Measurements from ENCODE around the gene SFTA2. TPM values are rescaled to one million over a fixed set of nuclear protein-coding genes. Genes with fewer than 3 reads are reported as not detected.
"Not testable (repeated sequence)": the region's sequence is repeated elsewhere in the genome, so short reads cannot be mapped to it uniquely, and the experiment has no call there.

The SFTA2 gene
- total RNA-seq, 1 experiment from 2014 or later: not detected

GRCh38 chr6:30902196-30902595 lies 29.8 kb downstream of the SFTA2 start:
- not testable (repeated sequence) for DNase-seq

GRCh38 chr6:30901436-30901835 lies 30.5 kb downstream of the SFTA2 start:
- no peaks in the 10 kb centered on the region for H3K9me3 ChIP-seq
- no peak overlapping the region for H3K4me3 ChIP-seq
- no peaks in the 10 kb centered on the region for H3K27me3 ChIP-seq
- H3K36me3 ChIP-seq: no peaks in the 10 kb centered on the region
- no peak for DNase-seq

More at GRCh38 chr6:30902196-30902595, 29.8 kb downstream of the SFTA2 start:
- not testable (repeated sequence) for H3K27me3 ChIP-seq, H3K9me3 ChIP-seq, H3K36me3 ChIP-seq, H3K4me3 ChIP-seq

- Histone ChIP-seq H3K4me3 (no peak overlapping the region), H3K36me3 (no peaks in the 10 kb centered on the region), H3K27me3 (no peaks in the 10 kb centered on the region), H3K9me3 (no peaks in the 10 kb centered on the region)
- no peak for DNase-seq
These were observed 31.0 kb downstream of the SFTA2 start for GRCh38 chr6:30900863-30901417.

- H3K9me3 ChIP-seq: no peaks in the 10 kb centered on the region
- no peaks in the 10 kb centered on the region for H3K36me3 ChIP-seq
- no peaks in the 10 kb centered on the region for H3K27me3 ChIP-seq
- H3K4me3 ChIP-seq: no peak overlapping the region
- DNase-seq: no peak
These were observed 33.1 kb downstream of the SFTA2 start for GRCh38 chr6:30898750-30899360.

- no peaks in the 10 kb centered on the region for H3K27me3 ChIP-seq
- no peak overlapping the region for H3K4me3 ChIP-seq
- DNase-seq: no peak
- H3K9me3 ChIP-seq: no peaks in the 10 kb centered on the region
- H3K36me3 ChIP-seq: no peaks in the 10 kb centered on the region
These were observed 34.1 kb downstream of the SFTA2 start for GRCh38 chr6:30897882-30898281.

GRCh38 chr6:30896541-30896940 lies 35.4 kb downstream of the SFTA2 start:
- H3K36me3 ChIP-seq: no peaks in the 10 kb centered on the region
- no peaks in the 10 kb centered on the region for H3K9me3 ChIP-seq
- no peak for DNase-seq
- H3K4me3 ChIP-seq: no peak overlapping the region
- no peaks in the 10 kb centered on the region for H3K27me3 ChIP-seq

GRCh38 chr6:30895343-30895742 lies 36.6 kb downstream of the SFTA2 start:
- DNase-seq: no peak
- no peaks in the 10 kb centered on the region for H3K27me3 ChIP-seq
- no peaks in the 10 kb centered on the region for H3K9me3 ChIP-seq
- H3K36me3 ChIP-seq: no peaks in the 10 kb centered on the region
- no peak overlapping the region for H3K4me3 ChIP-seq

- H3K9me3 ChIP-seq: no peaks in the 10 kb centered on the region
- DNase-seq: no peak
- no peak overlapping the region for H3K4me3 ChIP-seq
- no peaks in the 10 kb centered on the region for H3K27me3 ChIP-seq
- H3K36me3 ChIP-seq: no peaks in the 10 kb centered on the region
These were observed 37.0 kb downstream of the SFTA2 start for GRCh38 chr6:30894935-30895334.

GRCh38 chr6:30894381-30894780 lies 37.6 kb downstream of the SFTA2 start:
- no peak for DNase-seq
- H3K9me3 ChIP-seq: no peaks in the 10 kb centered on the region
- H3K27me3 ChIP-seq: no peaks in the 10 kb centered on the region
- H3K36me3 ChIP-seq: no peaks in the 10 kb centered on the region
- H3K4me3 ChIP-seq: no peak overlapping the region

GRCh38 chr6:30893666-30894065 lies 38.3 kb downstream of the SFTA2 start:
- no peak for DNase-seq
- no peak overlapping the region for H3K4me3 ChIP-seq
- H3K27me3 ChIP-seq: no peaks in the 10 kb centered on the region
- no peaks in the 10 kb centered on the region for H3K36me3 ChIP-seq
- H3K9me3 ChIP-seq: no peaks in the 10 kb centered on the region

GRCh38 chr6:30893001-30893591 lies 38.9 kb downstream of the SFTA2 start:
- DNase-seq: no peak
- Histone ChIP-seq H3K36me3 (no peaks in the 10 kb centered on the region), H3K4me3 (no peak overlapping the region), H3K9me3 (no peaks in the 10 kb centered on the region), H3K27me3 (no peaks in the 10 kb centered on the region)

GRCh38 chr6:30891816-30892538 lies 40.0 kb downstream of the SFTA2 start:
- no peaks in the 10 kb centered on the region for H3K27me3 ChIP-seq
- H3K36me3 ChIP-seq: no peaks in the 10 kb centered on the region
- H3K4me3 ChIP-seq: no peak overlapping the region
- H3K9me3 ChIP-seq: no peaks in the 10 kb centered on the region
- DNase-seq: no peak

- no peaks in the 10 kb centered on the region for H3K9me3 ChIP-seq
- H3K27me3 ChIP-seq: no peaks in the 10 kb centered on the region
- no peaks in the 10 kb centered on the region for H3K36me3 ChIP-seq
- no peak for DNase-seq
- H3K4me3 ChIP-seq: no peak overlapping the region
These were observed 40.6 kb downstream of the SFTA2 start for GRCh38 chr6:30891450-30891723.

GRCh38 chr6:30890646-30891449 lies 41.1 kb downstream of the SFTA2 start:
- no peak for DNase-seq
- no peaks in the 10 kb centered on the region for H3K9me3 ChIP-seq
- H3K4me3 ChIP-seq: no peak overlapping the region
- no peaks in the 10 kb centered on the region for H3K36me3 ChIP-seq
- no peaks in the 10 kb centered on the region for H3K27me3 ChIP-seq

- no peaks in the 10 kb centered on the region for H3K9me3 ChIP-seq
- no peak overlapping the region for H3K4me3 ChIP-seq
- no peaks in the 10 kb centered on the region for H3K27me3 ChIP-seq
- no peak for DNase-seq
- no peaks in the 10 kb centered on the region for H3K36me3 ChIP-seq
These were observed 41.9 kb downstream of the SFTA2 start for GRCh38 chr6:30889921-30890645.

- no peaks in the 10 kb centered on the region for H3K27me3 ChIP-seq
- no peaks in the 10 kb centered on the region for H3K9me3 ChIP-seq
- H3K36me3 ChIP-seq: no peaks in the 10 kb centered on the region
- no peak for DNase-seq
- no peak overlapping the region for H3K4me3 ChIP-seq
These were observed 42.5 kb downstream of the SFTA2 start for GRCh38 chr6:30889496-30889885.

Data from MG63 (cell line).